ENCODE results near the gene SRP68.

- TF ChIP-seq, protein P1, sequence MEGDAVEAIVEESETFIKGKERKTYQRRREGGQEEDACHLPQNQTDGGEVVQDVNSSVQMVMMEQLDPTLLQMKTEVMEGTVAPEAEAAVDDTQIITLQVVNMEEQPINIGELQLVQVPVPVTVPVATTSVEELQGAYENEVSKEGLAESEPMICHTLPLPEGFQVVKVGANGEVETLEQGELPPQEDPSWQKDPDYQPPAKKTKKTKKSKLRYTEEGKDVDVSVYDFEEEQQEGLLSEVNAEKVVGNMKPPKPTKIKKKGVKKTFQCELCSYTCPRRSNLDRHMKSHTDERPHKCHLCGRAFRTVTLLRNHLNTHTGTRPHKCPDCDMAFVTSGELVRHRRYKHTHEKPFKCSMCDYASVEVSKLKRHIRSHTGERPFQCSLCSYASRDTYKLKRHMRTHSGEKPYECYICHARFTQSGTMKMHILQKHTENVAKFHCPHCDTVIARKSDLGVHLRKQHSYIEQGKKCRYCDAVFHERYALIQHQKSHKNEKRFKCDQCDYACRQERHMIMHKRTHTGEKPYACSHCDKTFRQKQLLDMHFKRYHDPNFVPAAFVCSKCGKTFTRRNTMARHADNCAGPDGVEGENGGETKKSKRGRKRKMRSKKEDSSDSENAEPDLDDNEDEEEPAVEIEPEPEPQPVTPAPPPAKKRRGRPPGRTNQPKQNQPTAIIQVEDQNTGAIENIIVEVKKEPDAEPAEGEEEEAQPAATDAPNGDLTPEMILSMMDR (IDR thresholded peaks at IDR 0.05; ENCODE audit: low read length), result no peak
- no peak for TF ChIP-seq EZH2 (IDR thresholded peaks at IDR 0.05; ENCODE audit: borderline replicate concordance, low read length)
Observed at GRCh38 chr17:76077584-76078110, 5.3 kb upstream of the SRP68 start.
